GM21528 (cell line): ENCODE data around the gene DIP2B.

Experiments used
- ATAC-seq: cut with Tn5 transposase; IDR thresholded peaks from one replicate; pipeline ENCODE4 v1.9.1; 2021; ENCODE audit warnings: mild to moderate bottlenecking, moderate library complexity; ENCODE audit not compliant: unreplicated experiment, low FRiP score

DIP2B gene

GRCh38 chr12:50786498-50787231 lies 281.9 kb downstream of the DIP2B start:
- ATAC-seq = no peak

- ATAC-seq = no peak
These were observed 282.8 kb downstream of the DIP2B start for GRCh38 chr12:50787618-50788017.

- ATAC-seq = no peak
These were observed 283.8 kb downstream of the DIP2B start for GRCh38 chr12:50788561-50788960.

GRCh38 chr12:50790081-50790480 lies 285.3 kb downstream of the DIP2B start:
- ATAC-seq = no peak
